Raji (cell line): ENCODE measurements around the gene FAAP100.

Source experiments
- POLR2A ChIP-seq: IDR thresholded peaks from 2 replicates; pipeline ENCODE4 v1.6.1; 2011; ENCODE audit warnings: low read depth, low read length, control low read depth; ENCODE audit not compliant: insufficient read depth

The FAAP100 gene

DNA sequence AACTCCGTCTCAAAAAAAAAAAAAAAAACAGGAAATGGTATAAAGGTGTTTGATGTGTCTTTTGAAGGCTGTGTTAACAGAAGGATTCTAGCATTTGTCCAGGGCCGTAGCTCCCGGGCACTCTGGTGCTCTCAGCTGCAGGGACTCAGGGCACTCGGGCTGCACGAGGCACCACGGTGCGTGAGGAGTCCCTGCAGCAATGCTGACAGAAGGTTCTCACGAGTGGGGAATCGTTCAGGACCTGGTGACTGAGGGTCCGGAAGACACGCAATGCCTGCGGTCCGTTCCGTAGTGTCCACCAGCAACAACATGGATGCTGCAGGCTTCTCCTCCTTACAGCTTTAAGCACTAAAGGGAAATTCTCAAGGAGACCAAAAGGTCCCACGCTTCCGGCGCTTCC is 12.6 kb upstream of the FAAP100 start:
- TF ChIP-seq POLR2A, result no peak

DNA sequence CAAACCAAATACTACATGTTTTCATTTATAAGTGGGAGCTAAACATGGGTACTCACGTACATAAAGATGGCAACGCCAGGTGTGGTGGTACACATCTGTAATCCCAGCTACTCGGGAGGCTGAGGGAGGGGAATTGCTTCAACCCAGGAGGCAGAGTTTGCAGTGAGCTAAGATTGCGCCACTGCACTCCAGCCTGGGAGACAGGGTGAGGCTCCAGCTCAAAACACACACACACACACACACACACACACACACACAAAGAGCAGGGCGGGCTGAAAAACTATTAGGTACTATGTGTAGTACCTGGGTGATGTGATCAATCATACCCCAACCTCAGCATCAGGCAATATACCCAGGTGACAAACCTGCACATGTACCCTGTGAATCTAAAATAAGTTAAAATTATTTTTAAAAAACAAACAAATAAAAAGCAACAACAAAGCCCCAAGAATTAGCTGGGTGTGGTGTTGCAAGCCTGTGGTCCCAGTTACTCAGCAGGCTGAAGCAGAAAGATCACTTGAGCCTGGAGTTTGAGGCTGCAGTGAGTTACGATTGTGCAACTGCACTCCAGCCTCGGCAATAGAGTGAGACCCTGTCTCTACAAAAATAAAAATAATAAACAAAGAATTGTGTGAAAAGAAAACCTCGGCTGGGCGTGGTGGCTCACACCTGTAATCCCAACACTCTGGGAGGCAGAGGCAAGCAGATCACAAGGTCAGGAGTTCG is 11.9 kb upstream of the FAAP100 start:
- no peak for TF ChIP-seq POLR2A

- no peak for TF ChIP-seq POLR2A
Observed at GRCh38 chr17:81561494-81561885, 9.3 kb upstream of the FAAP100 start.

- no peak for TF ChIP-seq POLR2A
Observed at GRCh38 chr17:81558941-81559806, 7.0 kb upstream of the FAAP100 start.

- TF ChIP-seq POLR2A, result 0 out of 2 replicates have a peak, but pooled peaks have one; percentile 7
Observed at GRCh38 chr17:81558115-81558468, 5.9 kb upstream of the FAAP100 start.

DNA sequence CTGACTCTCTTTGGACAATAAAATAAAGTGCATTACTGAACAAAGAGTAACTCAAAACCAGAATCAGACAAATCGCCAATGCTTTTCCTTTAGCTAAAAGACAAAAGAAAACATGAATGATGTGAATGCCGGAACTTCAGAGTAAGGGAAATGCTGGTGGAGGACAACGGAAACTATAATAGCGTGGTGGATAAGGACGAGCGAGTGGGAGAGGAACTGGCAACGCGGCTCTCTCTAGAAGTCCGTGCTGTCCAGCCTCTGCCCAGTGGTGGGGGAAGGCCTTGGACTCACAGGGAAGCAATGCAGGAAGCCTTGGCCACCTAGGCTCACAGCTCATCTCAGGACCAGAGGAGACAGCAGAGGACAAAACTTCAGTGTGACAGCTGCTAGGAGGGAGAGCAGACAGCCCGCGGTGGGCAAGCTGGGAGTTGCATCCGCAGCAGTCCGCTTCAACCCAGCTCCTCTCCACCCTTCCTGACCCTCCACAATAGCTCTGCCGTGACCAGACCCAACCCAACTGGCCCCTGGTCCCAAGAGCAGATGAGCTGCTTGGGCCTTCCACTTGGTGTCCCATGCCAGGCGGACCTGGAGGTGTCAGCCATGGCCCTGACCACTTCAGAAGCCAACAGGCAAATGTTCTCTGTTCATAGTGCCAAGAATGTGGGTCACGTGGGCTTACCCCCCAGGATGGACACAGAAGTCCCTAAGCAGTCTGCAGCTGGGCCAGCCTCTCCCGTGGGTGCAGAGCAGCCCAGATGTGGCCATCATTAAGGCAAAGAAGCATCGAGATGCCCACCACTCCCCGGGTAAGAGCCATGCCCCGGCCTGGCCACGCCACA is 5.3 kb upstream of the FAAP100 start:
- TF ChIP-seq POLR2A, result 0 out of 2 replicates have a peak, but pooled peaks have one; percentile 11

DNA sequence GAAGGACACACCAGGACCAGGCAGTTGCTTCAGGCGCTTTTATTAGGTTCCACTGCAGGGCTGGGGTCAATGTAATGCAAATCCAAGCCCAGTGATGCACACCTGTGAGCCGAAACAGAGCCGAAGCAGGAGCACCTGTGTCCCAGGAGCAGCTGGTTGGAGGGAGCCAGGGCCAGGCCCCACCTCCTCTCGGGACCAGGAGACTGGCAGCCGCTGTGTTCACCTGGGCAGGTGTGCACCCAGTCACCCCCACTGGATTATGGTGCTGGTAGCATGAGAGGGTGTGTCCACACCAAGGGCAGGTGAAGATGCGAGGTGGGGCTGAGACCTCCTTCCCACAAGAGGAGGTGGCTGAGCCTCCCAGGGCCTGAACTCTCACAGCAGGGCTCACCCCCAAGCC is 4.7 kb upstream of the FAAP100 start:
- no peak for TF ChIP-seq POLR2A

GRCh38 chr17:81556175-81556691 is 4.1 kb upstream of the FAAP100 start:
- TF ChIP-seq POLR2A, result no peak; the same call in 1 of the 2 replicates

GRCh38 chr17:81553616-81554181 is 1.5 kb upstream of the FAAP100 start:
- TF ChIP-seq POLR2A, result no peak

DNA sequence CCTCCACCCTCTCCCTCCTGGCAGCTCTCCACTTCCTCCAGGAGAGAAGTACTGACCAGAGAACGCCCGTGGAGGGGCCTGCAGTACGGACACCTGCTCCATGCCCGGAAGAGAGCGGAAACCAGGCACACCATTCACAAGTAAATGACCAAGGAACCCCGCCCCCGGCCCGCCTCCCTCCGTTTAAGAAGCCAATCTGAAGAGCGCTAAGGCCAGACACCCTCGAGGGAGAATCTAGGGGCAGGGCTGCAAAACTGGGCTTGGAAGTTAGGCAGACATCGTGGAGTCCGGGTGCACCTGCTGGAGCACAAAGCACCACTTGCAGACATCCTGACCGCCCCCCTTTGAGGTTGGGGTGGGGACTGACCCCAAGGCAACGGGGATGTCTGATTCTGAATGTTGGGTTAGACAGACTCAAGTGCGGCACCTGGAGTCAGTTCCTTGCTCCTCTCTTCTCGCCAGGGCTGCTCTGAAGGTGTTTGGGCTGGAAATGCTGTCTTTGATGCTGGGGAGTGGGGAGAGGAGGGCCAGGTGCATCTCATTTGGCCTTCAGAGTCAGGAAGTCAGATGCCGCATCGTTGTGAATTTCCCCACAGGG is 964 bp upstream of the FAAP100 start:
- TF ChIP-seq POLR2A, result peak; percentile 86

DNA sequence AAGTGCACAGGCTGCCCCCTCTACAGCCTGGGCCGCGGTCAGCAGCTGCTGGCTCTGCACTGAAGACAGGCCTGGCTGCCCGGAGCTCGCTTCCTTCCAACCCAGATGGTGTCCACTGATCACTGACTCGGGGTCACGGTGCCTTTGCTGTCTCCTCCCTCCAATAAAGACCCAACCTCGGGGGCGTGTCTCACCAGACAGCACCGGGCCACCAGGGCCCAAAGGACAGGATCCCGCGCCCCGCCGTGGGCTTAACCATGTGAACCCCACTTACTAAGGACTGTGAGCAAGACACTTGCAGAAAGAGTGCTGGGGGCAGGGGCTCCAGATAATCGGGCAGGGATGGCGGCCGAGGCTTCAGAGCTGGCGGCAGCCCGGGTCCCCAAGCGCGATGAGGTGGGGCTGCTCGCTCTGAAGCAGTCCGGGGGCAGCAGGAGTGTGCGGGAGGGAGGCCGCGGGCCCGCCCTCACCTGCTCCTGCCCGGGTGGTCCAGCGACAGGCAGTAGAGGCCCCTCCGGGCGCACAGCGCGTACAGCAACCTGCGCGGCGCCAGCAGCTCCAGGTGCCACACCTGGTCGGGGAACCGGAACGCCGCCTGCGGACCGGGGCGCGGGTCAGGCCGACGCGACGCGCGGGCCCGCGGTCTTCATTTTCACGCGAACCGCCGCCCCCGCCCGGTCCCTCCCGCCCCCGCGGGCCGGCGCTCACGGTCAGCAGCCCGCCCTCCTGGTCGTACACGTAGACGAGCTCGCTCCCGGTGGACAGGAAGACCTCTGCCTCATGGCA is 502 bp downstream of the FAAP100 start:
- no peak for TF ChIP-seq POLR2A

- no peak for TF ChIP-seq POLR2A
Observed at GRCh38 chr17:81550830-81551457, 1.2 kb downstream of the FAAP100 start.

- TF ChIP-seq POLR2A, result no peak
Observed at GRCh38 chr17:81550285-81550684, 1.9 kb downstream of the FAAP100 start.

DNA sequence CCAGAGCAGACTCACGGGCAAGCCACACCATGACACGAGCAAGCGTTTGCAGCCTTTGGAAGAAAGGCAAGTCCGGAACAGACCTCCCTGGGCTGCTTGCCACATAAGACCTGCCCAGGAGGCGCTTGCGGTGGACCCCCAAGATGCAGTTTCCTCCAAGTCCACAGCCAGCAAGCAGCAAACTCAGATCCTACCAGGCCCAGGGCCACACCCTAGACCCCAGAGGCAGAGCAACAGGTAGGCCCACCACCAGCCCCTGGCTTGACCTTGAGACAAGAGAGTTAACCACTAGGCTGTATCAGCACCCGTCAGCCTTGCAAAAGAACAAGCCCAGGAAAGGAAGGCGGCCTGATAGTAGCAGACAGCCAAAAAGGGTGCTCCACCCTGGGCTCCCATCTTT is 2.3 kb downstream of the FAAP100 start:
- no peak for TF ChIP-seq POLR2A
